GM10248 (cell line): ENCODE measurements around the gene CAPZA1.
A peak's percentile ranks its signal among the peaks of the same experiment; 100 is the strongest.
"Not testable (repeated sequence)": the region's sequence is repeated elsewhere in the genome, so short reads cannot be mapped to it uniquely, and the experiment has no call there.

ENCODE experiments used
- CTCF ChIA-PET: fragments of 300-600 bp; sonication (Branson Sonifier 250); formaldehyde crosslinking; extraction: SDS; loops from one replicate; lab custom pipeline; 2021; ENCODE audit warnings: antibody characterized with exemption; lab: Yijun Ruan, JAX
- POLR2A ChIA-PET: fragments of 350-650 bp; sonication (Branson Sonifier 250); formaldehyde crosslinking; extraction: SDS; loops from one replicate; lab custom pipeline; 2020; ENCODE audit warnings: antibody characterized with exemption; lab: Yijun Ruan, JAX
- DNase-seq: peaks from one replicate; pipeline ENCODE4 v3.0.0; 2012; ENCODE audit errors: extremely low spot score
- TF ChIP-seq, protein P1 (sequence below): IDR thresholded peaks from 2 replicates; pipeline ENCODE4 v1.5.1; 2012; ENCODE audit warnings: mild to moderate bottlenecking, low read depth; ENCODE audit errors: extremely low read depth, missing control alignments, control extremely low read depth

The CAPZA1 gene

DNA sequence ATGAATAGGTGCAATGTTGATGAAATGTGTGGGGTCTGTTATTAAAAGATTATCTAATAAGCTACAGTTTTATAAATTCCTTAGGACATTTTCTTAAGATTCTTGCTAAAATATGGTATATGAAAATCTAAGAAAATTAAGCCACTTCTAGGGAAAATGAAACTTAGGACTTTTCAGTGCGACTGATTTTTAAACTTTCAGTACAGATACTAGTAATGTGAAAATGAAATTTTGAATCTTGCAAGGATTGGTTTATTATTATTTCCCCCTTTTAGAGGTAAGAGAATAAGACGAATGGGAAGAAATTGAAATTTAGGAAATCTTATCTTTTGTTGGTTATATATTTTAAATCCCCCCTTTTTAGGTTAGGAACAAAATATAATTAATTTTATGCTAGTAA lies 16.4 kb downstream of the CAPZA1 start:
- CTCF ChIA-PET = interaction anchor here (0.7 to 2.1 kb wide), 7 partner anchors 11 to 245 kb away, joined by 3 to 9 read pairs (median 5); partner anchors contain the start of gene RHOC
- POLR2A ChIA-PET = interaction anchor here (0.6 to 2.3 kb wide), 4 partner anchors 29 to 69 kb away, joined by 3 to 5 read pairs (median 4); partner anchors contain the start of gene MOV10
- TF ChIP-seq, protein P1, sequence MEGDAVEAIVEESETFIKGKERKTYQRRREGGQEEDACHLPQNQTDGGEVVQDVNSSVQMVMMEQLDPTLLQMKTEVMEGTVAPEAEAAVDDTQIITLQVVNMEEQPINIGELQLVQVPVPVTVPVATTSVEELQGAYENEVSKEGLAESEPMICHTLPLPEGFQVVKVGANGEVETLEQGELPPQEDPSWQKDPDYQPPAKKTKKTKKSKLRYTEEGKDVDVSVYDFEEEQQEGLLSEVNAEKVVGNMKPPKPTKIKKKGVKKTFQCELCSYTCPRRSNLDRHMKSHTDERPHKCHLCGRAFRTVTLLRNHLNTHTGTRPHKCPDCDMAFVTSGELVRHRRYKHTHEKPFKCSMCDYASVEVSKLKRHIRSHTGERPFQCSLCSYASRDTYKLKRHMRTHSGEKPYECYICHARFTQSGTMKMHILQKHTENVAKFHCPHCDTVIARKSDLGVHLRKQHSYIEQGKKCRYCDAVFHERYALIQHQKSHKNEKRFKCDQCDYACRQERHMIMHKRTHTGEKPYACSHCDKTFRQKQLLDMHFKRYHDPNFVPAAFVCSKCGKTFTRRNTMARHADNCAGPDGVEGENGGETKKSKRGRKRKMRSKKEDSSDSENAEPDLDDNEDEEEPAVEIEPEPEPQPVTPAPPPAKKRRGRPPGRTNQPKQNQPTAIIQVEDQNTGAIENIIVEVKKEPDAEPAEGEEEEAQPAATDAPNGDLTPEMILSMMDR = no peak
- DNase-seq = no peak

- CTCF ChIA-PET = interaction anchor here (1.0 to 2.1 kb wide), 7 partner anchors 12 to 135 kb away, joined by 3 to 9 read pairs (median 5); partner anchors contain the start of genes CAPZA1, RHOC and ST7L
- POLR2A ChIA-PET = interaction anchor here (2.3 kb wide), 1 partner anchor 68 kb away, joined by 5 read pairs; no protein-coding TSS in a partner anchor
- DNase-seq = peak; percentile 37
- TF ChIP-seq, protein P1 = no peak
Measured at GRCh38 chr1:112636597-112637253, 17.1 kb downstream of the CAPZA1 start.

GRCh38 chr1:112637254-112638109 lies 17.9 kb downstream of the CAPZA1 start:
- no peak for DNase-seq
- TF ChIP-seq, protein P1 = no peak
- ChIA-PET POLR2A (interaction anchor here (0.9 to 2.3 kb wide), 2 partner anchors 19 to 67 kb away, joined by 3 to 5 read pairs; partner anchors contain the start of gene ST7L), CTCF (interaction anchor here (1.0 to 2.1 kb wide), 6 partner anchors 13 to 136 kb away, joined by 3 to 9 read pairs (median 6); partner anchors contain the start of genes CAPZA1, RHOC and ST7L)

DNA sequence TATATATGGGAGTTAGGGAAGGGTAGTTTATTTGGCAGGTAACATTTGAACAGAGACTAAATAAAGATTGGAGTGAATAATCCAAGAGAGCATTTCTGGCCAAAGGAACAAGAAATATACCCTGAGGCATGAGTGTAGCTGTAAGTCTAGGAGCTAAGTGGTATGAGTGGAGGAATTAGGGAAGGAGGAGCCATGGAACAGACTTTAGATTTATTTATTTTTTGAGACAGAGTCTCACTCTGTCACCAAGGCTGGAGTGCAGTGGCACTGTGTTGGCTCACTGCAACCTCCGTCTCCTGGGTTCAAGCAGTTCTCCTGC lies 18.4 kb downstream of the CAPZA1 start:
- TF ChIP-seq, protein P1 = no peak
- ChIA-PET CTCF (interaction anchor here (1.0 to 2.1 kb wide), 5 partner anchors 12 to 136 kb away, joined by 3 to 9 read pairs (median 7); partner anchors contain the start of genes CAPZA1, RHOC and ST7L), POLR2A (interaction anchor here (0.9 kb wide), 1 partner anchor 19 kb away, joined by 3 read pairs; the partner anchor contains the start of gene ST7L)
- no peak for DNase-seq

GRCh38 chr1:112640437-112640836 lies 20.8 kb downstream of the CAPZA1 start:
- DNase-seq, CTCF ChIA-PET, POLR2A ChIA-PET: not testable (repeated sequence)

- TF ChIP-seq, protein P1 = no peak
- no peak for DNase-seq
- ChIA-PET CTCF (interaction anchor here (1.1 to 1.4 kb wide), 3 partner anchors 10 to 16 kb away, joined by 3 to 4 read pairs (median 3); no protein-coding TSS in a partner anchor), POLR2A (no interaction called here)
Measured at GRCh38 chr1:112643080-112643479, 23.4 kb downstream of the CAPZA1 start.
